IMR-90 (cell line): ENCODE results near the gene NISCH. TPM values are rescaled to one million over a fixed set of nuclear protein-coding genes. Genes with fewer than 3 reads are reported as not detected.

ENCODE experiments used
- ATAC-seq: fragments of 200-7000 bp; cut with Tn5 transposase; 2 replicates; pipeline ENCODE4 v1.9.1; 2020; ENCODE audit warnings: low read depth, mild to moderate bottlenecking, moderate library complexity
- BruUV-seq: library from RNA; stranded (reverse); fragments of 400-500 nt; replicated peaks from 2 replicates; lab custom pipeline; 2021; lab: Mats Ljungman, UMichigan
- CTCF ChIA-PET: fragments of 300-600 bp; formaldehyde crosslinking; extraction: SDS; loops from one replicate; lab custom pipeline; 2021; ENCODE audit warnings: antibody characterized with exemption; lab: Yijun Ruan, JAX
- POLR2A ChIA-PET: fragments of 300-600 bp; sonication (Branson Sonifier 250); formaldehyde crosslinking; loops from one replicate; lab custom pipeline; 2022; ENCODE audit warnings: antibody characterized with exemption; ENCODE audit not compliant: unreplicated experiment; lab: Charles Lee
- DNase-seq: peaks from one replicate; pipeline ENCODE4 v3.0.0; 2013
- H2AFZ ChIP-seq: replicated peaks from 2 replicates; pipeline ENCODE3; 2013; ENCODE audit warnings: low read length, mild to moderate bottlenecking; ENCODE audit not compliant: poor library complexity
- H2AK5ac ChIP-seq: 2 replicates; pipeline ENCODE4 v1.6.1; 2013; ENCODE audit warnings: low read depth, low read length, inconsistent platforms
- H2AK9ac ChIP-seq: replicated peaks from 2 replicates; pipeline ENCODE3; 2013; ENCODE audit warnings: mild to moderate bottlenecking, low read depth, low read length, moderate library complexity; ENCODE audit not compliant: poor library complexity
- H2BK120ac ChIP-seq: 2 replicates; pipeline ENCODE4 v1.6.1; 2013; ENCODE audit warnings: low read depth, low read length, inconsistent platforms
- H2BK15ac ChIP-seq: 3 replicates; pipeline ENCODE4 v1.6.1; 2013; ENCODE audit warnings: low read depth, low read length, inconsistent platforms
- H2BK20ac ChIP-seq: 2 replicates; pipeline ENCODE4 v1.6.1; 2013; ENCODE audit warnings: low read depth, mild to moderate bottlenecking, inconsistent platforms, low read length, moderate library complexity
- H2BK5ac ChIP-seq: 2 replicates; pipeline ENCODE4 v1.6.1; 2013; ENCODE audit warnings: mild to moderate bottlenecking, low read depth, low read length, inconsistent platforms; ENCODE audit not compliant: poor library complexity, severe bottlenecking
- H3K14ac ChIP-seq: replicated peaks from 2 replicates; pipeline ENCODE4 v1.6.1; 2013; ENCODE audit warnings: low read depth, low read length, inconsistent platforms
- H3K18ac ChIP-seq: 2 replicates; pipeline ENCODE4 v1.6.1; 2013; ENCODE audit warnings: low read depth, low read length, control low read depth
- H3K23ac ChIP-seq: 2 replicates; pipeline ENCODE4 v1.6.1; 2013; ENCODE audit warnings: low read depth, low read length, inconsistent platforms
- H3K27ac ChIP-seq: 2 replicates; pipeline ENCODE4 v1.5.1; 2013; ENCODE audit warnings: mild to moderate bottlenecking, control low read depth, low read length; ENCODE audit not compliant: insufficient read depth
- H3K27me3 ChIP-seq: 2 replicates; pipeline ENCODE4 v1.6.1; 2013; ENCODE audit warnings: low read length; ENCODE audit not compliant: control insufficient read depth, insufficient read depth
- H3K36me3 ChIP-seq: 2 replicates; pipeline ENCODE4 v1.6.1; 2013; ENCODE audit warnings: low read length, mixed read lengths; ENCODE audit not compliant: control insufficient read depth, insufficient read depth
- H3K4ac ChIP-seq: 2 replicates; pipeline ENCODE4 v1.6.1; 2013; ENCODE audit warnings: low read depth, low read length, inconsistent platforms
- H3K4me1 ChIP-seq: 2 replicates; pipeline ENCODE4 v1.6.1; 2013; ENCODE audit warnings: low read length, mixed read lengths; ENCODE audit not compliant: control insufficient read depth, insufficient read depth
- H3K4me2 ChIP-seq: 2 replicates; pipeline ENCODE4 v1.6.1; 2013; ENCODE audit warnings: low read depth, mild to moderate bottlenecking, control low read depth, low read length, moderate library complexity
- H3K4me3 ChIP-seq: 2 replicates; pipeline ENCODE4 v1.5.1; 2013; ENCODE audit warnings: low read depth, mild to moderate bottlenecking, control low read depth, low read length, moderate library complexity; ENCODE audit not compliant: insufficient read depth
- H3K56ac ChIP-seq: 2 replicates; pipeline ENCODE4 v1.6.1; 2013; ENCODE audit warnings: low read length, inconsistent platforms; ENCODE audit not compliant: insufficient read depth; ENCODE audit errors: extremely low read depth
- H3K79me1 ChIP-seq, 2 experiments: 2 replicates each; pipeline ENCODE4 v1.6.1; 2013; ENCODE audit warnings: low read length in 2 of 2, inconsistent platforms in 1 of 2, low read depth in 1 of 2
- H3K9ac ChIP-seq: 2 replicates; pipeline ENCODE4 v1.6.1; 2013; ENCODE audit warnings: low read depth, low read length, control low read depth
- H3K9me1 ChIP-seq: 2 replicates; pipeline ENCODE4 v1.6.1; 2013; ENCODE audit warnings: low read length, inconsistent platforms; ENCODE audit not compliant: insufficient read depth
- H3K9me3 ChIP-seq: 2 replicates; pipeline ENCODE4 v1.6.1; 2013; ENCODE audit warnings: low read length; ENCODE audit not compliant: control insufficient read depth, insufficient read depth
- H4K20me1 ChIP-seq: 2 replicates; pipeline ENCODE4 v1.6.1; 2013; ENCODE audit warnings: low read length, inconsistent platforms; ENCODE audit not compliant: insufficient read depth
- H4K5ac ChIP-seq: 2 replicates; pipeline ENCODE4 v1.6.1; 2013; ENCODE audit warnings: mild to moderate bottlenecking, low read depth, low read length, control low read depth
- H4K8ac ChIP-seq, 2 experiments: 2 replicates each; pipeline ENCODE4 v1.6.1; 2013; ENCODE audit warnings: low read depth in 2 of 2, low read length in 2 of 2, control low read depth in 1 of 2, inconsistent platforms in 1 of 2
- H4K91ac ChIP-seq: 2 replicates; pipeline ENCODE4 v1.6.1; 2013; ENCODE audit warnings: low read depth, low read length, inconsistent platforms; ENCODE audit not compliant: insufficient read depth
- CHD1 ChIP-seq: IDR thresholded peaks from 2 replicates; pipeline ENCODE4 v1.6.1; 2012; ENCODE audit warnings: low read depth, low read length, improper control_type of control experiment
- NFE2L2 ChIP-seq: fragments of 150-350 bp; IDR thresholded peaks from 2 replicates; pipeline ENCODE4 v1.6.1; 2016; ENCODE audit warnings: low read depth, mild to moderate bottlenecking, low read length
- RFX5 ChIP-seq: IDR thresholded peaks from 2 replicates; pipeline ENCODE4 v1.8.0; 2012; ENCODE audit warnings: low read depth, mild to moderate bottlenecking, low read length, moderate library complexity
- WGBS, 2 experiments: methylation state at CpG; one replicate each; pipeline versions ENCODE4 v1.1.5 to v1.1.7; 2013; ENCODE audit warnings: missing lambda C conversion rate in 2 of 2; ENCODE audit not compliant: insufficient read length in 1 of 2; ENCODE audit errors: extremely low coverage in 2 of 2; 5-methylcytosine and 5-hydroxymethylcytosine counted together
- dilution Hi-C: fragments of 300-500 bp; cut with HindIII; formaldehyde crosslinking; loops from one replicate; pipeline ENCODE4 v1.14.3; 2018; ENCODE audit warnings: low sequenced_read_pairs; ENCODE audit not compliant: unreplicated experiment
- in situ Hi-C: fragments of 300-500 bp; cut with MboI; formaldehyde crosslinking; loops from 3 replicates; pipeline ENCODE4 v1.14.3; 2019; ENCODE audit warnings: low sequenced_read_pairs, inconsistent platforms, mixed read lengths
- intact Hi-C: fragments of 100-400 bp; cut with micrococcal nuclease; formaldehyde crosslinking; loops from 2 replicates; pipeline ENCODE4 v1.10.0; 2022
- polyA plus RNA-seq, 3 experiments: library from polyadenylated mRNA; depleted of rRNA; stranded (reverse); fragments of >200 nt; gene quantifications; 2 replicates each; pipeline ENCODE4 v1.2.3, GENCODE V29; 2012; ENCODE audit warnings: low replicate concordance in 1 of 3
- total RNA-seq: library from RNA; depleted of rRNA; stranded (reverse); fragments of >200 nt; gene quantifications from 2 replicates; pipeline ENCODE4 v1.2.3, GENCODE V29; 2012
- TF ChIP-seq, protein P1 (sequence below): conservative IDR thresholded peaks from 2 replicates; pipeline ENCODE4 v1.5.1; 2012; ENCODE audit warnings: mild to moderate bottlenecking, low read depth, low read length, improper control_type of control experiment

Gene NISCH
- total and polyA plus RNA-seq, 2 of the 4 experiments (the other 2 are of a cell fraction): 36.9 to 86.0 TPM

DNA sequence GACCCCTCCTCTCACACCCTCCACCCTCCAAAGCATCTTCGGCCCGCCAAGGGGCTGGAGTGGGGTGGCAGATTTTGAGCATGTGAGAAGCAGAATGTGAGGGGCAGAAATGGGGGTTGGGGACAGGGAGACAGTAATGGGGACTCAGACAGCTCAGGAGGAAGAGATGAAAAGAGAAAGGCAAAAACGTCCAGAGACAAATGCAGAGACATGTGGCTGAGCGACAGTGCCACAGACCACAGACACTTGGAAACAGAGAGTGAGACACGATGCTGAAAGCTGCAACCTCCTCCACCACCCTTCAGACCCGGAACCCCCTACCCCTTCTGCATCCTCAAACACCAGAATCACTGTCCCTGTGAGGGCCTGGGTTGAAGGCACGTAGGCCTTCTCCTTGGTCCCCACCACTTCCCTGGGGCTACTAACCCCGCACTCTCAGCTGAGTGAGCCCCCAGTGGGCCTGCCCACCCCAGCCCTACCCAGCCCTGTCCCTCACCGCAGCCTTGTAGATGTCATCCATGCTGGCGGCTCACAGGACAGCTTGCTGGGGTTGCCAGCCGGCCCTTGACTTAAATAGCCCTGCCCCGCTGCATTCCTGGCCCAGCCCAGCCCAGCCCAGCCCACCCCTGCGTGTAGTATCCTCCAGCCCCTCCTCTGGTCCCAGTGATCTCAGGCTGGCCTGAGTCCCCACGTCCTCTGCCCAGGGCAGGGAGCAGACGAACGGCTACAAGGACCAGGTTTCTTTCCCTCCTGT, 1.7 kb upstream of the NISCH start, which contains the start of gene TNNC1:
TSS of gene TNNC1 (minus strand) at position 546 of the 754 bp plus-strand sequence. CDS start at position 520, 26 bp downstream.
- H3K56ac ChIP-seq: 0 out of 2 replicates have a peak within 1 kb of the TSS, but pooled peaks have one; percentile 80
- CTCF ChIA-PET: interaction anchor here (0.8 kb wide), 1 partner anchor 26 kb away, joined by 3 read pairs; no protein-coding TSS in a partner anchor
- DNase-seq (no peak), ATAC-seq (no peak)
- peak within 1 kb of the TSS; percentile 93 for H4K91ac ChIP-seq
- peak within 1 kb of the TSS; percentile 97 for H3K4ac ChIP-seq
- H4K20me1 ChIP-seq: peaks cover 14% of the 10 kb centered on the region
- 69% methylated on average over 5 of the region's 16 CpGs; no CpG with 5 or more reads in 1 of the 2 experiments for WGBS, 2 experiments
- peak within 1 kb of the TSS; percentile 94 for H2AK9ac ChIP-seq
- no TSS peak for BruUV-seq
- no peaks in the 10 kb centered on the region for H3K9me3 ChIP-seq
- H2AFZ ChIP-seq: peak within 1 kb of the TSS; percentile 96
- H3K4me1 ChIP-seq: peaks cover 15% of the 10 kb centered on the region
- H3K18ac ChIP-seq: peak within 1 kb of the TSS; percentile 66
- H2BK5ac ChIP-seq: peak within 1 kb of the TSS; percentile 68
- intact Hi-C loops: no loop called here
- H3K14ac ChIP-seq: peak within 1 kb of the TSS; percentile 95
- peak within 1 kb of the TSS; percentile 100 for H4K8ac ChIP-seq
- dilution Hi-C loops: no loop called here
- no peaks in the 10 kb centered on the region for H3K27me3 ChIP-seq
- peak within 1 kb of the TSS; percentile 87; the same call in 1 of the 2 replicates for H3K23ac ChIP-seq
- POLR2A ChIA-PET: no interaction called here
- peak within 1 kb of the TSS; percentile 99 for H2AK5ac ChIP-seq
- H3K9me1 ChIP-seq: peaks cover 20% of the 10 kb centered on the region
- H3K79me1 ChIP-seq: peaks cover 23 to 33% of the 10 kb centered on the region in 2 experiments
- H3K36me3 ChIP-seq: peaks cover 11% of the 10 kb centered on the region
- no peak within 1 kb of the TSS for H3K4me3 ChIP-seq
- peak within 1 kb of the TSS; percentile 92 for H2BK120ac ChIP-seq
- no peak within 1 kb of the TSS for H3K27ac ChIP-seq
- H2BK20ac ChIP-seq: peak within 1 kb of the TSS; percentile 77
- TF ChIP-seq RFX5 (no peak), NFE2L2 (no peak), CHD1 (no peak)
- TF ChIP-seq, protein P1, sequence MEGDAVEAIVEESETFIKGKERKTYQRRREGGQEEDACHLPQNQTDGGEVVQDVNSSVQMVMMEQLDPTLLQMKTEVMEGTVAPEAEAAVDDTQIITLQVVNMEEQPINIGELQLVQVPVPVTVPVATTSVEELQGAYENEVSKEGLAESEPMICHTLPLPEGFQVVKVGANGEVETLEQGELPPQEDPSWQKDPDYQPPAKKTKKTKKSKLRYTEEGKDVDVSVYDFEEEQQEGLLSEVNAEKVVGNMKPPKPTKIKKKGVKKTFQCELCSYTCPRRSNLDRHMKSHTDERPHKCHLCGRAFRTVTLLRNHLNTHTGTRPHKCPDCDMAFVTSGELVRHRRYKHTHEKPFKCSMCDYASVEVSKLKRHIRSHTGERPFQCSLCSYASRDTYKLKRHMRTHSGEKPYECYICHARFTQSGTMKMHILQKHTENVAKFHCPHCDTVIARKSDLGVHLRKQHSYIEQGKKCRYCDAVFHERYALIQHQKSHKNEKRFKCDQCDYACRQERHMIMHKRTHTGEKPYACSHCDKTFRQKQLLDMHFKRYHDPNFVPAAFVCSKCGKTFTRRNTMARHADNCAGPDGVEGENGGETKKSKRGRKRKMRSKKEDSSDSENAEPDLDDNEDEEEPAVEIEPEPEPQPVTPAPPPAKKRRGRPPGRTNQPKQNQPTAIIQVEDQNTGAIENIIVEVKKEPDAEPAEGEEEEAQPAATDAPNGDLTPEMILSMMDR: no peak
- in situ Hi-C loops: no loop called here
- no peak within 1 kb of the TSS for H3K9ac ChIP-seq
- no peak within 1 kb of the TSS for H3K4me2 ChIP-seq
- peak within 1 kb of the TSS; percentile 76 for H4K5ac ChIP-seq
- H2BK15ac ChIP-seq: peak within 1 kb of the TSS; percentile 88; the same call in 2 of the 3 replicates
